Neuronal stem cell (in vitro differentiated cells): ENCODE measurements around the gene FRMD1.

Source experiments
- DNase-seq: peaks from one replicate; pipeline ENCODE4 v3.0.0-alpha.2; 2013; ENCODE audit warnings: low spot score
- H2AFZ ChIP-seq: one replicate; pipeline ENCODE4 v1.6.1; 2013; ENCODE audit warnings: mild to moderate bottlenecking, low read length, inconsistent platforms
- H2AK5ac ChIP-seq: 2 replicates; pipeline ENCODE4 v1.6.1; 2013; ENCODE audit warnings: low read depth, mild to moderate bottlenecking, inconsistent platforms, low read length, moderate library complexity, mixed read lengths
- H2BK120ac ChIP-seq: 2 replicates; pipeline ENCODE4 v1.6.1; 2013; ENCODE audit warnings: low read depth, mild to moderate bottlenecking, inconsistent platforms, low read length, moderate library complexity, mixed read lengths
- H2BK12ac ChIP-seq: one replicate; pipeline ENCODE4 v1.6.1; 2013; ENCODE audit warnings: low read length, inconsistent platforms
- H2BK15ac ChIP-seq: 2 replicates; pipeline ENCODE4 v1.6.1; 2013; ENCODE audit warnings: mild to moderate bottlenecking, low read length, inconsistent platforms, mixed read lengths
- H2BK5ac ChIP-seq: one replicate; pipeline ENCODE4 v1.6.1; 2013; ENCODE audit warnings: inconsistent platforms, mild to moderate bottlenecking, low read length, moderate library complexity
- H3K14ac ChIP-seq: one replicate; pipeline ENCODE4 v1.6.1; 2013; ENCODE audit warnings: low read length, inconsistent platforms
- H3K18ac ChIP-seq: 2 replicates; pipeline ENCODE4 v1.6.1; 2013; ENCODE audit warnings: low read length, inconsistent platforms
- H3K23ac ChIP-seq: 2 replicates; pipeline ENCODE4 v1.6.1; 2013; ENCODE audit warnings: low read depth, mild to moderate bottlenecking, mixed read lengths, low read length, inconsistent platforms; ENCODE audit not compliant: poor library complexity
- H3K27ac ChIP-seq: replicated peaks from 3 replicates; pipeline ENCODE4 v1.5.1; 2013; ENCODE audit warnings: low read length, inconsistent platforms
- H3K27me3 ChIP-seq, 3 experiments: 2 replicates each; pipeline ENCODE4 v1.6.1; 2013; ENCODE audit warnings: low read length in 3 of 3, mild to moderate bottlenecking in 2 of 3, inconsistent platforms in 1 of 3, low read depth in 1 of 3, mixed read lengths in 1 of 3, moderate library complexity in 1 of 3; ENCODE audit not compliant: control insufficient read depth in 3 of 3, insufficient read depth in 3 of 3
- H3K36me3 ChIP-seq, 2 donors: replicated peaks in 1 of 2; 2 replicates each; pipeline ENCODE4 v1.6.1; 2013; ENCODE audit warnings: low read length in 2 of 2; ENCODE audit not compliant: control insufficient read depth in 2 of 2, insufficient read depth in 2 of 2
- H3K4ac ChIP-seq: 2 replicates; pipeline ENCODE4 v1.6.1; 2013; ENCODE audit warnings: inconsistent platforms, mild to moderate bottlenecking, low read length, moderate library complexity
- H3K4me1 ChIP-seq, 2 donors: 1 replicate in 1 of 2; 2 replicates in 1 of 2; pipeline ENCODE4 v1.6.1; 2013; ENCODE audit warnings: low read length in 2 of 2, low read depth in 1 of 2; ENCODE audit not compliant: control insufficient read depth in 2 of 2, insufficient read depth in 1 of 2
- H3K4me2 ChIP-seq: one replicate; pipeline ENCODE4 v1.6.1; 2013; ENCODE audit warnings: mild to moderate bottlenecking, low read length, inconsistent platforms; ENCODE audit not compliant: insufficient read depth, poor library complexity, severe bottlenecking
- H3K4me3 ChIP-seq, 2 donors: 2 replicates each; pipeline ENCODE4 v1.5.1; 2013; ENCODE audit warnings: low read length in 2 of 2, mild to moderate bottlenecking in 2 of 2, inconsistent platforms in 1 of 2, moderate library complexity in 1 of 2
- H3K79me1 ChIP-seq: one replicate; pipeline ENCODE4 v1.6.1; 2013; ENCODE audit warnings: low read depth, mild to moderate bottlenecking, inconsistent platforms, low read length, moderate library complexity
- H3K9ac ChIP-seq: one replicate; pipeline ENCODE4 v1.6.1; 2013; ENCODE audit warnings: mild to moderate bottlenecking, low read depth, low read length, inconsistent platforms; ENCODE audit not compliant: poor library complexity
- H3K9me3 ChIP-seq, 2 donors: replicated peaks in 1 of 2; 2 replicates each; pipeline versions ENCODE3 to v1.6.1; 2013; ENCODE audit warnings: low read length in 2 of 2, mild to moderate bottlenecking in 2 of 2, inconsistent platforms in 1 of 2, low read depth in 1 of 2, mixed read lengths in 1 of 2, moderate library complexity in 1 of 2; ENCODE audit not compliant: control insufficient read depth in 2 of 2, insufficient read depth in 1 of 2
- H4K8ac ChIP-seq: one replicate; pipeline ENCODE4 v1.6.1; 2013; ENCODE audit warnings: low read depth, mild to moderate bottlenecking, inconsistent platforms, low read length, moderate library complexity
- H4K91ac ChIP-seq: one replicate; pipeline ENCODE4 v1.6.1; 2013; ENCODE audit warnings: low read length, low read depth, mild to moderate bottlenecking, inconsistent platforms; ENCODE audit not compliant: poor library complexity
- WGBS, 2 donors: extraction: QIAGEN DNeasy Blood & Tissue Kit; methylation state at CpG; one replicate each; pipeline ENCODE4 v1.1.7; 2013; ENCODE audit warnings: missing lambda C conversion rate in 2 of 2, mixed read lengths in 1 of 2; ENCODE audit not compliant: insufficient read length in 2 of 2, insufficient replicate concordance in 1 of 2; ENCODE audit errors: extremely low coverage in 2 of 2; 5-methylcytosine and 5-hydroxymethylcytosine counted together

FRMD1 gene

DNA sequence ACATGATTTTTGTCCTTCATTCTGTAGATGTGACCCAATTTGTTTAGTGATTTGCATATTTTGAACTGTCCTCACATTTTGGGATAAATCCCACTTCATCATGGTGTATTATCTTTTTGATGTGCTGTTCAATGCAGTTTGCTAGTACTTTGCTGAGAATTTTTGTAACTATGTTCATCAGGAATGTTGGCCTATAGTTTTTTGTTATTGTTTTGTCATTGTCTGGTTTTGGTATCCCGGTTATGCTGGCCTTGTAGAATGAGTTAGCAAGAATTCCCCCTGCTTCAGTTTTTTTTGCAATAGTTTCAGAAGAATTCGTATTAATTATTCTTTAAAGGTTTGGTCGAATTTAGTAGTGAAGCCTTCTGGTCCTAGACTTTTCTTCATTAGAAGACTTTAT lies 69.7 kb downstream of the FRMD1 start:
- no peaks in the 10 kb centered on the region for H3K4me1 ChIP-seq
- H3K27me3 ChIP-seq, result peaks cover 0 to 3% (median 0%) of the 10 kb centered on the region in 3 experiments
- no peak overlapping the region for H2AFZ ChIP-seq
- no peak overlapping the region for H2BK5ac ChIP-seq
- no peak overlapping the region for H2BK12ac ChIP-seq
- DNase-seq, result no peak
- no peak overlapping the region for H3K27ac ChIP-seq
- WGBS, 2 donors, result no CpG with 5 or more reads among the region's 3 CpGs
- no peak overlapping the region for H4K8ac ChIP-seq
- H3K18ac ChIP-seq, result no peak overlapping the region
- H3K36me3 ChIP-seq, result no peaks in the 10 kb centered on the region
- H3K79me1 ChIP-seq, result no peaks in the 10 kb centered on the region
- H2BK120ac ChIP-seq, result no peak overlapping the region
- no peak overlapping the region for H3K9ac ChIP-seq
- no peak overlapping the region for H3K14ac ChIP-seq
- H2AK5ac ChIP-seq, result no peak overlapping the region
- H3K9me3 ChIP-seq, result peaks cover 0 to 14% of the 10 kb centered on the region in 2 donors
- H3K4ac ChIP-seq, result no peak overlapping the region
- H2BK15ac ChIP-seq, result no peak overlapping the region
- H4K91ac ChIP-seq, result no peak overlapping the region
- H3K23ac ChIP-seq, result no peak overlapping the region
- H3K4me3 ChIP-seq, result no peak overlapping the region
- no peak overlapping the region for H3K4me2 ChIP-seq

DNA sequence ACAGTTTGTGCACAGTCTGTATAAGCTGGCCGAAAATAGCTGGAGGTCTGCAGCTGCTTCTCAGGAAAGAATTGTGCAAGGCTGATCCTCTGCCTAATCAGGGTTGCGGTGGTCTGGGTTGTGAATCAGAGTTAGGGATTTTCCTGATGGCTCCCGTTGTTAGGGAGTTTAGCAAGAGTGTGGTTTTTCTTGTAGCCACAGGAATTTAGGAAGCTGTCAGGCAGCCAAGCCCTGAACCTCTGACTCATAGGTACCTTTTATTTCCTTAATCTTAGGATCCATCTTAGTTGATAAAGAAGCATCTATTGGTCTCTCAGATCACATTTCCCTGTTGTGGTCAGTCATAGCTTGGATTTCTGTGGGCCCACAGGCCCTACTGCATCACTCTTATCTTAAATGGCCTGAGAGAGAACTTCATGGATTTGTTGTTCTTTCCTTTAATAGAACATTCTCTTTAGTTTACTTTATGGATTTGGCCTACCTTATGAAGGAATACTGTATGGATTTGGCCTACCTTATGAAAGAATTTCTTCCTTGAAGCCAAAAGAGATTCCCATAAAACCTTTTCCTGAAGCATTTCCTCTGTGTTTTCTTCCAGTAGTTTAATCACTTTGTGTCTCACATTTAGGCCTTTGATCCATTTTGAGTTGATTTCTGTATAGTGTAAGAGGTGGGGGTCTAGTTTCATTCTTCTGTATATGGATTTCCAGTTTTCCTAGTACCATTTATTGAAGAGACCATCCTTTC lies 71.2 kb downstream of the FRMD1 start:
- no peak overlapping the region for H3K4me3 ChIP-seq
- H3K4ac ChIP-seq, result no peak overlapping the region
- peaks cover 0 to 3% (median 0%) of the 10 kb centered on the region in 3 experiments for H3K27me3 ChIP-seq
- no CpG with 5 or more reads among the region's 3 CpGs for WGBS, 2 donors
- no peak overlapping the region for H3K14ac ChIP-seq
- no peak overlapping the region for H2BK15ac ChIP-seq
- H3K23ac ChIP-seq, result no peak overlapping the region
- no peak overlapping the region for H2BK120ac ChIP-seq
- H3K9me3 ChIP-seq, result peaks cover 0 to 11% of the 10 kb centered on the region in 2 donors
- no peak overlapping the region for H2AK5ac ChIP-seq
- H3K9ac ChIP-seq, result no peak overlapping the region
- no peak overlapping the region for H2BK5ac ChIP-seq
- no peak overlapping the region for H3K27ac ChIP-seq
- DNase-seq, result no peak
- H3K79me1 ChIP-seq, result no peaks in the 10 kb centered on the region
- no peak overlapping the region for H3K18ac ChIP-seq
- no peaks in the 10 kb centered on the region for H3K36me3 ChIP-seq
- no peak overlapping the region for H4K8ac ChIP-seq
- H4K91ac ChIP-seq, result no peak overlapping the region
- no peak overlapping the region for H3K4me2 ChIP-seq
- H3K4me1 ChIP-seq, result no peaks in the 10 kb centered on the region
- H2BK12ac ChIP-seq, result no peak overlapping the region
- H2AFZ ChIP-seq, result no peak overlapping the region

- no CpG with 5 or more reads among the region's 6 CpGs for WGBS, 2 donors
- Histone ChIP-seq H2BK5ac (no peak overlapping the region), H2AFZ (no peak overlapping the region), H3K27me3 (peaks cover 0 to 3% (median 0%) of the 10 kb centered on the region in 3 experiments), H3K4me3 (no peak overlapping the region), H4K8ac (no peak overlapping the region), H4K91ac (no peak overlapping the region), H3K23ac (no peak overlapping the region), H3K4me2 (no peak overlapping the region), H3K9ac (no peak overlapping the region), H2BK15ac (no peak overlapping the region), H3K4me1 (no peaks in the 10 kb centered on the region), H3K36me3 (no peaks in the 10 kb centered on the region), H2AK5ac (no peak overlapping the region), H3K79me1 (peaks cover 1% of the 10 kb centered on the region), H3K14ac (no peak overlapping the region), H2BK120ac (no peak overlapping the region), H3K18ac (no peak overlapping the region), H3K27ac (no peak overlapping the region), H3K4ac (no peak overlapping the region), H2BK12ac (no peak overlapping the region), H3K9me3 (peaks cover 0 to 4% of the 10 kb centered on the region in 2 donors)
- no peak for DNase-seq
These were observed 73.2 kb downstream of the FRMD1 start for GRCh38 chr6:168005796-168006195.

DNA sequence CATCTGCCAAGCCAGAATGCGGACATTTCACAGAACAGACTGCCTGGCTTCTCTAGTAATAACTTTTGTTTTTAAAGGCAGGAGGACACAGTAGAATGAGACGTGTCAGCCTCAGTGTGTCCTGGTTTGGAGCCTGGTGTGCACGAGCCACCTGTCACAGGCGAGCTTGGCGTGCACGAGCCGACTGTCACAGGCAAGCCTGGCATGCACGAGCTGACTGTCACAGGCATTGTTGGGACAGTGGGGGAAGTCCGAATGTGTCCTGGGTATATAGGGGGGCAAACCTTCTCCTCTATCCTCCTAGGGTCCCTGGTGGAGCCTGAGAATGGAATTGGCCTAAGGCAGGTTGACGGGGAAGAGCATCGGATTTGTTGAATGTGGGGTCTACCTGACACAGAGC lies 74.1 kb downstream of the FRMD1 start:
- DNase-seq, result no peak
- H2AK5ac ChIP-seq, result no peak overlapping the region
- H2BK12ac ChIP-seq, result no peak overlapping the region
- H2BK5ac ChIP-seq, result no peak overlapping the region
- peaks cover 1% of the 10 kb centered on the region for H3K79me1 ChIP-seq
- H4K91ac ChIP-seq, result no peak overlapping the region
- no peak overlapping the region for H2BK120ac ChIP-seq
- no peak overlapping the region for H4K8ac ChIP-seq
- H3K9me3 ChIP-seq, result peaks cover 0 to 4% of the 10 kb centered on the region in 2 donors
- no peak overlapping the region for H3K4me3 ChIP-seq
- no peaks in the 10 kb centered on the region for H3K36me3 ChIP-seq
- peaks cover 0 to 3% (median 0%) of the 10 kb centered on the region in 3 experiments for H3K27me3 ChIP-seq
- peak overlapping the region; percentile 44 for H3K23ac ChIP-seq
- no peak overlapping the region for H3K27ac ChIP-seq
- H3K4ac ChIP-seq, result no peak overlapping the region
- no peak overlapping the region for H3K4me2 ChIP-seq
- peak overlapping the region; percentile 80 for H3K18ac ChIP-seq
- no peak overlapping the region for H2AFZ ChIP-seq
- H2BK15ac ChIP-seq, result no peak overlapping the region
- no peak overlapping the region for H3K14ac ChIP-seq
- no peaks in the 10 kb centered on the region for H3K4me1 ChIP-seq
- no CpG with 5 or more reads among the region's 11 CpGs for WGBS, 2 donors
- no peak overlapping the region for H3K9ac ChIP-seq
